ENCODE data around the gene CNN2.

DNA sequence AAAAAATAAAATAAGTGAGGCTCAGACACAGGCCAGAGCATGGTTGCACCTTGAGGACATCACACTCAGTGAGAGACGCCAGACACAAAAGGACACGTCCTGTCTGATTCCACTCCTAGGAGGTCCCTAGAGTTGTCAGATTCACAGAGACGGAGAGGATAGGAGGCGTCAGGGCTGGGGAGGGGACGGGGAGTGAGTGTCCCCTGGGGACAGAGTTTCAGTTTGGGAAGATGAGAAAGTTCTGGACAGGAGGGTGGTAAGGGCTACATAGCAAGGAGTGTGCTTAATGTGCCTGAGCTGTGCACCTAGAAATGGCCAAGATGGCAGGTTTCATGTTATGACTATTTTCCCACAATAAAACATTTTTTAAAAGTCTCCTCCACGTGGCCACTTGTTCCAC, 28.3 kb upstream of the CNN2 start:
- TF ChIP-seq POLR2A (IDR thresholded peaks at IDR 0.05; ENCODE audit: control extremely low read depth in 1 of 2, low read depth in 2 of 2, low read length in 2 of 2) (no peak), CHD2 (IDR thresholded peaks at IDR 0.05; ENCODE audit: low read length) (no peak), TAF7 (optimal IDR thresholded peaks at IDR 0.05; ENCODE audit: borderline replicate concordance, low read depth, low read length) (no peak), SUZ12 (IDR thresholded peaks at IDR 0.05; ENCODE audit: low read length) (no peak), YY1 (IDR thresholded peaks at IDR 0.05; ENCODE audit: low read depth, low read length) (no peak), TCF12 (IDR thresholded peaks at IDR 0.05; ENCODE audit: low read depth, low read length) (no peak), NRF1 (IDR thresholded peaks at IDR 0.05; ENCODE audit: low read depth, low read length) (no peak), TAF1 (IDR thresholded peaks at IDR 0.05; ENCODE audit: low read depth, low read length) (no peak), BRCA1 (IDR thresholded peaks at IDR 0.05; ENCODE audit: low read depth, low read length) (no peak)
- TF ChIP-seq, protein P1, sequence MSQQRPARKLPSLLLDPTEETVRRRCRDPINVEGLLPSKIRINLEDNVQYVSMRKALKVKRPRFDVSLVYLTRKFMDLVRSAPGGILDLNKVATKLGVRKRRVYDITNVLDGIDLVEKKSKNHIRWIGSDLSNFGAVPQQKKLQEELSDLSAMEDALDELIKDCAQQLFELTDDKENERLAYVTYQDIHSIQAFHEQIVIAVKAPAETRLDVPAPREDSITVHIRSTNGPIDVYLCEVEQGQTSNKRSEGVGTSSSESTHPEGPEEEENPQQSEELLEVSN (IDR thresholded peaks at IDR 0.05) = no peak
- TF ChIP-seq, protein P2, sequence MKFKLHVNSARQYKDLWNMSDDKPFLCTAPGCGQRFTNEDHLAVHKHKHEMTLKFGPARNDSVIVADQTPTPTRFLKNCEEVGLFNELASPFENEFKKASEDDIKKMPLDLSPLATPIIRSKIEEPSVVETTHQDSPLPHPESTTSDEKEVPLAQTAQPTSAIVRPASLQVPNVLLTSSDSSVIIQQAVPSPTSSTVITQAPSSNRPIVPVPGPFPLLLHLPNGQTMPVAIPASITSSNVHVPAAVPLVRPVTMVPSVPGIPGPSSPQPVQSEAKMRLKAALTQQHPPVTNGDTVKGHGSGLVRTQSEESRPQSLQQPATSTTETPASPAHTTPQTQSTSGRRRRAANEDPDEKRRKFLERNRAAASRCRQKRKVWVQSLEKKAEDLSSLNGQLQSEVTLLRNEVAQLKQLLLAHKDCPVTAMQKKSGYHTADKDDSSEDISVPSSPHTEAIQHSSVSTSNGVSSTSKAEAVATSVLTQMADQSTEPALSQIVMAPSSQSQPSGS (IDR thresholded peaks at IDR 0.05; ENCODE audit: low read length) = no peak

All from H1 (cell line).